Measurements from ENCODE around the gene GRID1. TPM values are rescaled to one million over a fixed set of nuclear protein-coding genes. Genes with fewer than 3 reads are reported as not detected.

Gene GRID1
- total RNA-seq, 1 donor from 2014 or later = 1.1 TPM

GRCh38 chr10:86259901-86260562 is 106.6 kb downstream of the GRID1 start:
- Mint-ChIP-seq H3K36me3 (ENCODE audit: low read depth) (no peaks in the 10 kb centered on the region), H3K4me1 (peaks cover 13% of the 10 kb centered on the region)

GRCh38 chr10:86258941-86259340 is 107.7 kb downstream of the GRID1 start:
- Mint-ChIP-seq H3K27ac (ENCODE audit: unreplicated experiment) (no peak overlapping the region), H3K36me3 (ENCODE audit: low read depth) (no peaks in the 10 kb centered on the region), H3K4me1 (peaks cover 13% of the 10 kb centered on the region), H3K9me3 (no peaks in the 10 kb centered on the region), H3K4me3 (no peak overlapping the region), H3K27me3 (ENCODE audit: low read depth) (no peaks in the 10 kb centered on the region)
- TF ChIP-seq CTCF (conservative IDR thresholded peaks at IDR 0.05) = no peak
- DNase-seq (ENCODE audit: low read depth, low spot score) = no peak

More at GRCh38 chr10:86259901-86260562, 106.6 kb downstream of the GRID1 start:
- DNase-seq (ENCODE audit: low read depth, low spot score) = no peak
- H3K27ac Mint-ChIP-seq (ENCODE audit: unreplicated experiment) = no peak overlapping the region
- TF ChIP-seq CTCF (conservative IDR thresholded peaks at IDR 0.05) = no peak
- no peaks in the 10 kb centered on the region for H3K9me3 Mint-ChIP-seq
- no peak overlapping the region for H3K4me3 Mint-ChIP-seq
- peaks cover 2% of the 10 kb centered on the region for H3K27me3 Mint-ChIP-seq (ENCODE audit: low read depth)

GRCh38 chr10:86258499-86258898 is 108.1 kb downstream of the GRID1 start:
- peak overlapping the region; percentile 19 for H3K27ac Mint-ChIP-seq (ENCODE audit: unreplicated experiment)
- H3K36me3 Mint-ChIP-seq (ENCODE audit: low read depth) = no peaks in the 10 kb centered on the region
- no peaks in the 10 kb centered on the region for H3K9me3 Mint-ChIP-seq
- no peaks in the 10 kb centered on the region for H3K27me3 Mint-ChIP-seq (ENCODE audit: low read depth)
- DNase-seq (ENCODE audit: low read depth, low spot score) = no peak
- no peak for TF ChIP-seq CTCF (conservative IDR thresholded peaks at IDR 0.05)
- no peak overlapping the region for H3K4me3 Mint-ChIP-seq
- peaks cover 13% of the 10 kb centered on the region for H3K4me1 Mint-ChIP-seq

GRCh38 chr10:86257683-86258082 is 108.9 kb downstream of the GRID1 start:
- Mint-ChIP-seq H3K27me3 (ENCODE audit: low read depth) (no peaks in the 10 kb centered on the region), H3K4me1 (peaks cover 11% of the 10 kb centered on the region), H3K9me3 (no peaks in the 10 kb centered on the region), H3K36me3 (ENCODE audit: low read depth) (no peaks in the 10 kb centered on the region), H3K4me3 (no peak overlapping the region), H3K27ac (ENCODE audit: unreplicated experiment) (no peak overlapping the region)
- DNase-seq (ENCODE audit: low read depth, low spot score) = no peak
- no peak for TF ChIP-seq CTCF (conservative IDR thresholded peaks at IDR 0.05)

GRCh38 chr10:86256690-86257315 is 109.8 kb downstream of the GRID1 start:
- peaks cover 8% of the 10 kb centered on the region for H3K4me1 Mint-ChIP-seq
- no peak overlapping the region for H3K27ac Mint-ChIP-seq (ENCODE audit: unreplicated experiment)
- no peak for TF ChIP-seq CTCF (conservative IDR thresholded peaks at IDR 0.05)
- no peak for DNase-seq (ENCODE audit: low read depth, low spot score)
- no peaks in the 10 kb centered on the region for H3K27me3 Mint-ChIP-seq (ENCODE audit: low read depth)
- H3K9me3 Mint-ChIP-seq = no peaks in the 10 kb centered on the region
- no peak overlapping the region for H3K4me3 Mint-ChIP-seq
- no peaks in the 10 kb centered on the region for H3K36me3 Mint-ChIP-seq (ENCODE audit: low read depth)

Measured in neural crest cell (in vitro differentiated cells).